K562 (cell line): ENCODE data around the gene CNOT6.

Source experiments
- ATF2 ChIP-seq: sonication (generic); formaldehyde crosslinking; IDR thresholded peaks from 2 replicates; pipeline ENCODE4 v1.8.1; 2022; ENCODE audit warnings: missing genetic modification reagents
- CHCHD3 ChIP-seq: fragments of 250-450 bp; sonication (Bioruptor Pico); IDR thresholded peaks from 2 replicates; pipeline ENCODE4 v2.1.2; 2022; ENCODE audit warnings: mild to moderate bottlenecking
- CTCF ChIP-seq, 3 experiments: IDR thresholded peaks in 2 of 3; conservative IDR thresholded peaks in 1 of 3; 2 replicates each; pipeline ENCODE4 v1.5.1; 2011 to 2012; ENCODE audit warnings: low read length in 3 of 3, mild to moderate bottlenecking in 3 of 3, control low read depth in 2 of 3, improper control_type of control experiment in 1 of 3, inconsistent platforms in 1 of 3, low read depth in 1 of 3, mixed read lengths in 1 of 3, moderate library complexity in 1 of 3; ENCODE audit not compliant: insufficient read depth in 2 of 3
- E2F6 ChIP-seq, 2 experiments: IDR thresholded peaks; 2 replicates each; pipeline ENCODE4 v1.6.1; 2011; ENCODE audit warnings: borderline replicate concordance in 1 of 2, control low read depth in 1 of 2, low read depth in 1 of 2, low read length in 1 of 2, mild to moderate bottlenecking in 1 of 2, mixed read lengths in 1 of 2, moderate library complexity in 1 of 2; ENCODE audit not compliant: insufficient read depth in 1 of 2, insufficient read length in 1 of 2, poor library complexity in 1 of 2, severe bottlenecking in 1 of 2; ENCODE audit errors: extremely low read depth in 1 of 2
- ELF2 ChIP-seq: fragments of 250-450 bp; sonication (Bioruptor Pico); IDR thresholded peaks from 2 replicates; pipeline ENCODE4 v1.5.0; 2021; ENCODE audit warnings: mild to moderate bottlenecking
- MAX ChIP-seq: sonication (generic); formaldehyde crosslinking; IDR thresholded peaks from 2 replicates; pipeline ENCODE4 v1.9.0; 2022; ENCODE audit warnings: mild to moderate bottlenecking, missing genetic modification reagents
- ZBTB34 ChIP-seq: fragments of 250-450 bp; sonication (Bioruptor Pico); IDR thresholded peaks from 2 replicates; pipeline ENCODE4 v1.8.0; 2021; ENCODE audit warnings: mild to moderate bottlenecking, moderate library complexity

GRCh38 chr5:180464603-180464970, 29.6 kb upstream of the CNOT6 start:
- no peak for TF ChIP-seq ZBTB34
- TF ChIP-seq ATF2 (CRISPR knock-in tag): no peak
- no peak for TF ChIP-seq CTCF (IDR thresholded peaks at IDR 0.05 in 2 of 3, conservative IDR thresholded peaks at IDR 0.05 in 1 of 3; ENCODE audit: insufficient read depth in 2 of 3, low read depth in 1 of 3, low read length in 3 of 3)
- no peak for TF ChIP-seq MAX (CRISPR knock-in tag)
- no peak for TF ChIP-seq ELF2 (CRISPR knock-in tag)
- TF ChIP-seq CHCHD3 (CRISPR knock-in tag): no peak
- no peak for TF ChIP-seq E2F6 (IDR thresholded peaks at IDR 0.05; ENCODE audit: borderline replicate concordance in 1 of 2, extremely low read depth in 1 of 2, insufficient read depth in 1 of 2, insufficient read length in 1 of 2, low read depth in 1 of 2, low read length in 1 of 2, poor library complexity in 1 of 2, severe bottlenecking in 1 of 2)
